Activated T-cell treated with anti-CD3 and anti-CD28 coated beads, Interleukin-2, amount 50 U/mL, for 1 hour (primary cell): ENCODE data around the gene SHC2.
"Not testable (repeated sequence)": the region's sequence is repeated elsewhere in the genome, so short reads cannot be mapped to it uniquely, and the experiment has no call there.

Experiments
- DNase-seq: peaks from one replicate; pipeline ENCODE4 v3.0.0-alpha.2; 2020

The SHC2 gene

DNA sequence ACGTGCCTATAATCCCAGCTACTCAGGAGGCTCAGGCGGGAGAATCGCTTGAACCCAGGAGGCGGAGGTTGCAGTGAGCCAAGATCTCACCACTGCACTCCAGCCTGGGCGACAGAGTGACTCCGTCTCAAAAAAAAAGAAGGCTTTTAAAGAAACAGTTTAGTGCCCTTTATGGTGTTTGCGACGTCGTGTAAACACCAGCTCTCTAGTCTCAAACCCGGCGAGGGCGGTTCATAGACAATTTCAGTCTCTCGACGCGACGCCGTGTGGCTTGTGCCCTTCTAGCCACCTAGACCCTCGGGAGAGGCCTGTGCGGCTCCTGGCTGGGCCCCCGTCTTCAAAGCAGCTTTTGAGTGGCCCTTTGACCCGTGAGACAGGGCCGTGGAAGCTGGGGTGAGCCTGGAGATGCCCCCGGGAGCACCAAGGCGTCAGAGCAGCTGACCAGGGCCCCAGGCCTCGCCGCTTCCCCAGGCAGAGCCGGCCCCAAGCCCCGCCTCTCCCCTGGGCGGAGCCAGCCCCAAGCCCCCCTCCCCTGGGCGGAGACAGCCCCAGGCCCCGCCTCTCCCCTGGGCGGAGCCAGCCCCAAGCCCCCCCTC is 30.4 kb upstream of the SHC2 start:
- DNase-seq, result peak; percentile 48

DNA sequence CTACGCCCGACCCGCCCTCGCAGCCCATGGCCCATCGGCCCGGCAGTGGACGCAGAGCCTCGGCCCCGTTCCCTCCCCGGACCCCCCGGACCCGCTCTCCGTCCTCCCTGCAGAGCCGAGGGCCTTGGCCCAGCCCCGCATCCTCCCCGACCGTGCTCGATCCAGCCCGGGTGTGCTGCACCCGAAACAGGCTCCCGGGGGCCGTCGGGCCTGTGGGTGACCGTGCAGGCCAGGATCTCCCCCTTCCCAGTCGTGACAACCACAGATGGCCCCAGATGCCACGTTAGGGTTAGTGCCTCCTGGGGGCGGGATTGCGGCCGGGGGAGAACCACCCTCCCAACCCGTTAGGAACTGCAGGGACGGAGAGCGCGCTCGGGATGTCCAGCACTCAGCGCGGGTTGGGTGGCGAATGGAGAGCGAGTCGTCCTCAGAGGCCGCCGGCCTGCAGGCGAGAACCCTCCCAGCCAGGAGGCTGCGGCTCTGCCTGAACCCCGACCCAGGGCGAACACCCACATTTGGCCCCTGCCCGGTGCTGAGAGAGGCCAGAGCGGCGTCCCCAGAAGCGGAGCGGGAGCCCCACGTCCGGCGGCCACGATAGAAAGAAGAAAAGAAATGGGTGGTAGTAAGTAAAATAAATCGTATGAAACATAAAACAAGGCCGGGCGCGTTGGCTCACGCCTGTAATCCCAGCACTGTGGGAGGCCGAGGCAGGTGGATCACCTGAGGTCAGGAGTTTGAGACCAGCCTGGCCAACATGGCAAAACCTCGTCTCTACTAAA is 28.8 kb upstream of the SHC2 start:
- no peak for DNase-seq

DNA sequence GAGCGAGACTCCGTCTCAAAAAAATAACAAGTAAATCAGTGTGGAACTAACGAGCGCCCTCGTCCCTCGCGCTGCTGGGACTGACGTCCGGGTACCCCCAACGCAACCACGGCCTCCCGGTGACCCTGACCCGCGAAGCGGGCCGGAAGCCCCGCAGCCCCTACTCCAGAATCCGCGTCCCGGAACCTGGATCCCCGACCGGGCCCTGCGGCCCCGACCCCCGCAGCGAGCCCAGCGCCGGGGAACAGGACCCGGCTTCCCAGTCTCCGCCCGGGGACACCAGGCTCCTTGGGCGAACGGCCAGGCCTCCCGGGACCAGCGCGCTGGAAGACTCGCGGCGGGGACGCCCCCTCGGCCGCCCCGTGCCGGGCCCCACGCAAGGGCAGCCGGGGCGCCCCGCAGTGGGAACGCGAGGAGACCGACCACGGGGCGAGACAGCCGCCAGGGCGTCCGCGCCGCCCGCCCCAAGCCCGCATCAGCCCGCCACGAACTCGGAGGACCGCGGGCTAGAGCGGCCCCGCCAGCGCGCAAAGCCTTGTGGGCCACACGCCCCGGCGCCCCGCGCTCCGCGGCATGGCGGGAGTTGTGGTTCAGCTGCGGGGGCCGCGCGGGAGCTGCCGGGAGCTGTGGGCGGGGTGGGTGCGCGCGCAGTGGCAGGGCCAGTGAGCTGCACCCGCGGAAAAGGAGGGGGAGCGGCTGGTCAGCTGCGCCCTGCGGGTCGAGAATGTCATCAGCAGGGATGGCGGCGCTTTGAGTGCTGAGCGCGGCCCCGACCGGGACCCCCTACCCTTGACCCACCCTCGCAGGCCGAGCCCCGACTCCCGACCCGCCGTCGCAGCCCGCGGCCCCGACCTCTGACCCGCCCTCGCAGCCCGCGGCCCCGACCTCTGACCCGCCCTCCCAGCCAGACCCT is 27.9 kb upstream of the SHC2 start:
- peak; percentile 93 for DNase-seq

- DNase-seq, result no peak
Observed at GRCh38 chr19:485583-486236, 24.9 kb upstream of the SHC2 start.

DNA sequence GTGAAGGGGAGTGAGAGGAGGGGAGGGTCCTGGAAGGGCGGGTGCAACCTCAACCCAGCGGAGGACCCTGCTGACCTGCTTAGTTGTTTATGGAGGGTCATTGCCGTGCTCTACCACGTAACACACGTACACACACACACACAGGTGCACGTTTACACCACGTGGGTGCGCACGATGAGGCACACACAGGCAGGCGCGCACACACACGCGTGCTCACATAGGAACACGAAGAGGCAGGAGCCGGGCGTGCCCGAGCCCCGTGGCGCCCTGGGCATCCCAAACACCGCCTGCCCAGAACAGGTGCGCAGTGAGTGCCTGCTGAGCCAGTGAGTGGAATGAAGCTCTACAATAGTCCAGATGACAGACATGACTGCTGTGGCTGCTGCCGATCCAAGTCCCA is 24.2 kb upstream of the SHC2 start:
- no peak for DNase-seq

DNA sequence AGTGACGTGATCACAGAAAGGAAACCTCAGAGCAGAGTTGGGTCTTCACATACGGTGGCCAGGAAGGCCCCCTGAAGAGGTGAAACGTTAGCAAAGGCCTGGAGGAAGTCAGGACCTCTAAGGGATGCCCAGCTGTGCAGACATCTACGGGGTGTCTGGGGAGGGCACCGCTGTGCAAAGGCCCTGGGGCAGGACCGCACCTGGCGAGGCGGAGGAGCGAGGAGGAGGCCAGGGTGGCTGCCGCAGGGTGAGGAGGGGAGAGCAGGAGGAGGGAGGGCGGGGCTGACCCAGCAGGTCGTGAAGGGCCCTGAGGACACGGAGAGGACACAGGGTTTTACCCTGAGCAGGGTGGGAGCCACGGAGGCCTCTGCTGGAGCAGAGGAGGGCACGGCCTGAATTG is 23.7 kb upstream of the SHC2 start:
- DNase-seq, result no peak

DNA sequence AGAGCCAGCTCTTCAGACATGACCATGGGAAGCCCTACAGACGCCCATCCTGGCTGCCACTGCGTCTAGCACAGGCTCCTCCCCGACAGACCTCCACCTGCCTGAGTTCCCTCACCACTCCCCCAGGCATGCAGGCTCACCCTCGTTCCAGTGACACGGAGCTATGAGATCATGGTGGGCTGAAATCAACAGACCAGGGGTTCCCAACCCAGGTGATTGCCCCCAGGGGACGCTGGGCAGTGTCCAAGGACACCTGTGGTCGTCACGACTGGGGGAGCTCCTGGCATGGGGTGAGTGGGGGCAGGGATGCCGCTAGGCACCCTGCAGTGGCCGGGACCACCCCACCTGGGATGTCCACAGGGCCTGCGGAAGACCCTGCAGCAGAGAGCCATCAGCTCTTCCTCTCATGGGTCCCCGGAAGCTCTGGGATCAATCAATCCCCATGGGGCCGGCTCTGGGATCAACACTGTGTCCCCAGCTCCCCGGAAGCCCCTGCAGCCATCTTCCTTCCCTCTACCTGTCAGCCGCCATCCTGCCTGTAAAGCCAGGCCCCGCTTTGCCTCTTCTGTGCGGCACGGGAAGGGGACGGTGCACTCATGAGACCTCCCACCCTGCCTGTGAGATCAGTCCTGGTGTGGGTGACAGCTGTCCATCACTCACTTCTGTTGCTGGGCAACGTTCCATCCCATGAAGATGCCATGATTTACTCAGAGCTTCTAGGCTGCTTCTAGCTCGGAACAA is 22.7 kb upstream of the SHC2 start:
- no peak for DNase-seq

DNA sequence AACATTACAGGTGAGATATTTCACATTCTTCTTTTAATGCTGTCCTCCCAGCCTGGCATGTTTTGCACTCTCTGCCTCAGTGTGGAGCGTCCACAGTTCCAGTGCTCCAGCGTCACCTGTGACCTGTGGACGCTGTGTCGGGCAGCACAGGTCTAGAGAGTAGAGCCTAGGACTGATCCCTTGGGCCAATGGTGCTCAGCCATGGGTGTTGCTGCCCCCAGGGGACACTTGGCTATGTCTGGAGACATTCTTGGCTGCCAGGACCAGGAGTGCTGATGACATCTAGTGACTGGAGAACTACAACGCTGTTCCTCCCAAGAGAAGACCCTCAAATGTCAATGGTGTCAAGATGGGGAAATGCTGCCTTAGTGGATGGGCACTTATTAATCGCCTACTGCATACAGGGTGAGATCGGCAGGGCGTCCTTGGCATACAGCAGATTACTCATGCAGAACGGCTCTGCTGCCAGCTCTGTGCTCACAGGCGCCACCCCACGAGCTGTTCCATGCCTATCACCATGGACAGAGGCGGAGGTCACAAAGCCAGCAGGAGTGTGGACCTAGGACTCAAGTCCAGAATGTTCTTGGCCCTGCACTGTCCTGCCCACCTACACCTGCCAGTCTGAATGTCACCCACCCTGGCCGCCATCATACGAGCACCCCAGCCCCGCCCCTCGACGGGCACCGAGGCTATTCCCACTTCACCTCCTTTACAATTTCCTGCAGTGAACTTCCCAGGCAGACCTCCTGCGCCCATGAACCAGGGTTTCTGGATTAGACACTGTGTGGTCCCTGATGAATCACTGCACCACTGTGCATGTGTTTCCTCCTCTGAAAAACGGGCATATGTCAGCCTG is 21.6 kb upstream of the SHC2 start:
- DNase-seq, result no peak

DNA sequence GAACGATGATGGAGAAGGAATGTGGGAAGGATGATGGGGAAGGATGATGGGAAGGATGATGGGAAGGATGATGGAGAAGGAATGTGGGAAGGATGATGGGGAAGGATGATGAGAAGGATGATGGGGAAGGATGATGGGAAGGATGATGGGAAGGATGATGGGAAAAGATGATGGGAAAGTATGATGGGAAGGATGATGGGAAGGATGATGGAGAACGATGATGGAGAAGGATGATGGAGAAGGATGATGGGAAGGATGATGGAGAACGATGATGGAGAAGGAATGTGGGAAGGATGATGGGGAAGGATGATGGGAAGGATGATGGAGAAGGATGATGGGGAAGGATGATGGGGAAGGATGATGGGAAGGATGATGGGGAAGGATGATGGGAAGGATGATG is 20.3 kb upstream of the SHC2 start:
- DNase-seq, result not testable (repeated sequence)

- DNase-seq, result peak; percentile 54
Observed at GRCh38 chr19:480016-480855, 19.4 kb upstream of the SHC2 start.

DNA sequence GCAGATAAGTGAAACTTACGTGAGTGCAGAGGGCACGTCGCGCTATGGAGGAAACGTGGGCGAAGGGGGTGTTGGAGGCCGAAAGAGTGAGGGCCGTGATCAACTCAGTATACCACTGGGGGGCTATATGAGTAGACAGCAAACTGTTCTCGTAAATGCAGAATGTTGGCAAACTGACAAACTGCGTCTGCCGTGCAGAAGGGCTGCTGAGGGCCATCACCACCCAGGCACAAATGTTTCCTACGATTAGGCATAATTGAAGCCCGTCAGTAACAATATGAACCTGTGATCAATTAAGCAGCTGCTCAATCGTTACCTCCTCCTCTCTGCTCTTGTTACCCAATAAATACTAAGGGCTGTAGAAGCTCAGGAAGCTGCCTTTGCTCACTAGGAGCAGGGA is 18.1 kb upstream of the SHC2 start:
- no peak for DNase-seq

- DNase-seq, result no peak
Observed at GRCh38 chr19:478236-478903, 17.5 kb upstream of the SHC2 start.

DNA sequence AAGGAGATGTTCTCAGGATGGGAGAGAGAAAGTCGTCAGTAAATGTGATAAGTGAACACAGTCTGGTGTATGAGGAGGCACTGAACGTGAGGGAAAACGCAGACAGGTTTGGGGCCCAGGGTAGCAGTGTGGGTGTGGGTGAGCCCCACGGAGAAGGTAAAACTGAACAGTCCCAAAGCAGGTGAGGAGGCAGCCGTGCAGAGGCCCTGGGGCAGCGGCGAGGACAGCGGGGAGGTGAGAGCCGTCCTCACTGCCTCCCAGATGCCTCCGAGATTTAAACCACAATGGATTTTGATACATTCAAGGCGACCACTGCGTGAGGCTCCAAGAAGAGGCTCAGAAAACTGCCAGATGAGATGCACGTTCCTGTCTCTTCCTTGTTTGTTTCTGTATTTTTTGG is 14.5 kb upstream of the SHC2 start:
- no peak for DNase-seq

GRCh38 chr19:474126-475078 is 13.6 kb upstream of the SHC2 start:
- no peak for DNase-seq

DNA sequence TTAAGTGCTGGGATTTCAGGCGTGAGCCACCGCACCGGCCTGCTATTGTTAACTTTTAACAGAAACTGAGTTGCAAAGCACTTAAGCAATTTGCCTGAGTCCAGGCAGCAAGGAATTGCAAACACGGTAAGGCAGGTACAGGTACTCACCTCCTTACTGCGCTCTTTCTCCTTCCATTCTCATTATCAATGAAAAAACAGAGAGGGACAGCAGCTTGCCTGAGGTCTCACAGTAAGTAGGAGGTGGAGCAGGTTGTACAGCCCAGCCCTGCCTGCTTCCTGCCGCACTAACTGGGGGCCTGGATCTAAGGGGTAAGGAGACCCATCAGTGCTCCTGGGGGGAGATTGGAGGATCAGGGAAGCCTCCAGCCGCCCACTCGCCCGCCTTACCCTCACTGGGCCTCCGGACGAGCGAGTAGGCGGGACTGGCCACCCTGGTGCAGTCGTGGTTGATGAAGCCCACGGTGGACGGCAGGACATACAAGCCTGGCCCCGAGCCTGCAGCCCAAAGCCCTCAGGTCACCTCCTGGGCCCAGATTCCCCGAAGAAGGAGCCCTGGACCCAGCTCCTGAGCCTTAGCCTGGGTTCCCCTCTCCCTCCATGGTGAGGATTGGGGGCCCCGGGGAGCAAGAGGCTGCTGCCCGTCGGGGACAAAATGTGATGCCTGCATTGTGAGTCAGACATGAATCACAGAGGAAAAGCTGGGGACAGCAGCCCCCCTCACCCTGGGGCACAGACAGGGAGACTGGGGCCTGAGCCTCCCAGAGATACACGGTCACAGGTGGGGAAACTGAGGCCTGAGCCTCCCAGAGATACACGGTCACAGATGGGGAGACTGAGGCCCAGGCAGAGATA is 11.4 kb upstream of the SHC2 start:
- no peak for DNase-seq

- DNase-seq, result no peak
Observed at GRCh38 chr19:470701-471100, 9.9 kb upstream of the SHC2 start.

DNA sequence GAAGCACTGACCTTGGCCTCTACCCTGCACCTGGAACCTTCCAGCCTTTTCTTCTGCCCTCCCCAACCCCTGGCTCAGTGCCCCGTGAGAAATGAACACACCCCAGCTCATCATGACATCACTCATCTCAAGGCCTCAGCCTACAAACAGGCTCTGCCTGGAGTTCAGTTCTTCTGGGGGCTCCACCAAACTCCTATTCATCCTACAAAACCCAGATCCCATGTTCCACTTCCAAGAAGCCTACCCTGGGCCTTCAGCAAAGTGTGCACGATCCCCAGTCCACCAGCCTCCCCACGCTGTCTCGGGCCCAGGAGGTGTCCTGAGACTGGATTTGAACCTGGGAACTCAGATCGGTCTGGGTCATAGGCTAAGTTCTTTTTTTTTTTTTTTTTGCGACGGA is 9.0 kb upstream of the SHC2 start:
- no peak for DNase-seq
